K562 (cell line): Measurements from ENCODE around the gene ITPR2. TPM values are rescaled to one million over a fixed set of nuclear protein-coding genes. Genes with fewer than 3 reads are reported as not detected.

ENCODE experiments used
- ATAC-seq: fragments of 200-7000 bp; cut with Tn5 transposase; 3 replicates; pipeline ENCODE4 v1.9.1; 2020; ENCODE audit warnings: moderate library complexity
- BruUV-seq: library from RNA; stranded (reverse); fragments of 400-500 nt; replicated peaks from 2 replicates; lab custom pipeline; 2021; lab: Mats Ljungman, UMichigan
- CTCF ChIA-PET: fragments of 300-600 bp; formaldehyde crosslinking; extraction: SDS; loops from one replicate; lab custom pipeline; 2021; ENCODE audit warnings: low intra/inter-chr PET ratio; lab: Yijun Ruan, JAX
- POLR2A ChIA-PET: fragments of 300-600, 350-650 bp; sonication (Branson Sonifier 250); formaldehyde crosslinking; extraction: SDS; loops from one replicate; lab custom pipeline; 2021; ENCODE audit warnings: antibody characterized with exemption, inconsistent platforms; lab: Yijun Ruan, JAX
- DNase-seq, 4 experiments: peaks; one replicate each; pipeline versions ENCODE4 v3.0.0 to v3.0.0-alpha.2; 2011 to 2018; ENCODE audit warnings: low spot score in 3 of 4, mixed read lengths in 3 of 4; ENCODE audit errors: extremely low read depth in 1 of 4
- FAIRE-seq: peaks from 2 replicates; lab custom pipeline; 2011; peaks lifted over from hg19 to GRCh38; lab: Jason Lieb, UNC
- H2AFZ ChIP-seq: 2 replicates; pipeline ENCODE4 v1.6.0; 2011; ENCODE audit warnings: low read depth, low read length, control low read depth, inconsistent platforms
- H3K27ac ChIP-seq: fragments of 200-600 bp; 3 replicates; pipeline ENCODE4 v1.8.0; 2011; ENCODE audit warnings: low read depth, mild to moderate bottlenecking, control low read depth, inconsistent platforms, low read length, moderate library complexity, mixed read lengths; ENCODE audit errors: extremely low read depth
- H3K27me3 ChIP-seq, 2 experiments: fragments of 300-600 bp in 1 of 2; 2 replicates in 1 of 2; 3 replicates in 1 of 2; pipeline versions ENCODE4 v1.6.0 to v1.8.0; 2011; ENCODE audit warnings: inconsistent platforms in 2 of 2, low read length in 2 of 2, mild to moderate bottlenecking in 1 of 2, mixed read lengths in 1 of 2, moderate library complexity in 1 of 2; ENCODE audit not compliant: control insufficient read depth in 2 of 2, insufficient read depth in 2 of 2
- H3K36me3 ChIP-seq: fragments of 300-600 bp; 3 replicates; pipeline ENCODE4 v1.8.0; 2011; ENCODE audit warnings: mild to moderate bottlenecking, low read length, inconsistent platforms; ENCODE audit not compliant: control insufficient read depth, insufficient read depth
- H3K4me1 ChIP-seq, 2 experiments: fragments of 200-600 bp in 1 of 2; replicated peaks in 1 of 2; 2 replicates in 1 of 2; 3 replicates in 1 of 2; pipeline versions ENCODE4 v1.5.1 to v1.8.0; 2011; ENCODE audit warnings: inconsistent platforms in 2 of 2, low read length in 2 of 2, mild to moderate bottlenecking in 1 of 2, mixed read lengths in 1 of 2, moderate library complexity in 1 of 2; ENCODE audit not compliant: control insufficient read depth in 2 of 2, insufficient read depth in 2 of 2
- H3K4me2 ChIP-seq: 2 replicates; pipeline ENCODE4 v1.6.1; 2011; ENCODE audit warnings: low read length, control low read depth, inconsistent platforms, mixed read lengths; ENCODE audit not compliant: insufficient read depth
- H3K4me3 ChIP-seq: fragments of 200-600 bp; sonication (generic), shearing (Covaris generic); 2 replicates; pipeline ENCODE4 v1.5.1; 2016; ENCODE audit warnings: control low read depth, inconsistent platforms
- H3K79me2 ChIP-seq: fragments of 200-600 bp; 3 replicates; pipeline ENCODE4 v1.8.0; 2011; ENCODE audit warnings: low read length, inconsistent platforms; ENCODE audit not compliant: control insufficient read depth, insufficient read depth
- H3K9ac ChIP-seq, 2 experiments: 2 replicates each; pipeline versions ENCODE4 v1.6.0 to v1.6.1; 2011; ENCODE audit warnings: low read depth in 2 of 2, low read length in 2 of 2, control low read depth in 1 of 2, inconsistent platforms in 1 of 2, mild to moderate bottlenecking in 1 of 2, mixed read lengths in 1 of 2; ENCODE audit not compliant: insufficient read depth in 1 of 2
- H3K9me1 ChIP-seq: one replicate; pipeline ENCODE4 v1.6.0; 2011; ENCODE audit warnings: inconsistent platforms, mild to moderate bottlenecking, low read length, moderate library complexity; ENCODE audit not compliant: control insufficient read depth, insufficient read depth
- H3K9me3 ChIP-seq: replicated peaks from 2 replicates; pipeline ENCODE4 v1.5.1; 2011; ENCODE audit warnings: low read depth, low read length, inconsistent platforms; ENCODE audit not compliant: control insufficient read depth, insufficient read depth
- H4K20me1 ChIP-seq: replicated peaks from 2 replicates; pipeline ENCODE4 v1.6.1; 2011; ENCODE audit warnings: low read length, inconsistent platforms, mixed read lengths; ENCODE audit not compliant: control insufficient read depth, insufficient read depth
- ETV1 ChIP-seq: fragments of 450-650 bp; conservative IDR thresholded peaks from 2 replicates; pipeline ENCODE4 v1.6.1; 2016; ENCODE audit warnings: missing genetic modification characterization, control low read depth, low read depth, missing compliant biosample characterization
- GABPA ChIP-seq: fragments of 200-800 bp; sonication (Bioruptor generic); conservative IDR thresholded peaks from 2 replicates; pipeline ENCODE4 v1.6.1; 2016; ENCODE audit warnings: low read depth, missing genetic modification characterization, missing compliant biosample characterization
- RBM25 ChIP-seq: fragments of 200-400 bp; formaldehyde crosslinking; IDR thresholded peaks from 2 replicates; pipeline ENCODE4 v1.6.1; 2018; ENCODE audit warnings: low read length, low read depth, moderate library complexity; ENCODE audit not compliant: severe bottlenecking
- ZNF146 ChIP-seq: IDR thresholded peaks from one replicate; pipeline ENCODE4 v1.6.1; 2018; ENCODE audit warnings: missing compliant biosample characterization; ENCODE audit not compliant: unreplicated experiment
- ZNF175 ChIP-seq: fragments of 200-800 bp; sonication (Bioruptor generic); IDR thresholded peaks from 2 replicates; pipeline ENCODE4 v1.6.1; 2016; ENCODE audit warnings: low read depth, mild to moderate bottlenecking, missing genetic modification characterization, missing compliant biosample characterization
- WGBS: fragments of 100-300 bp; shearing (Covaris generic); methylation state at CpG from one replicate; pipeline ENCODE4 v1.1.6; 2016; ENCODE audit warnings: low coverage, mixed read lengths; ENCODE audit not compliant: insufficient coverage; ENCODE audit errors: missing lambda C conversion rate; 5-methylcytosine and 5-hydroxymethylcytosine counted together
- in situ Hi-C: fragments of 300-500 bp; cut with MboI; formaldehyde crosslinking; loops from 4 replicates; pipeline ENCODE4 v1.15.0; 2018; ENCODE audit warnings: inconsistent platforms, mixed read lengths
- intact Hi-C: fragments of 100-400 bp; cut with micrococcal nuclease; formaldehyde crosslinking; loops from 2 replicates; pipeline ENCODE4 v1.14.2; 2022
- polyA plus RNA-seq, 8 experiments: library from polyadenylated mRNA; depleted of rRNA in 4 of 8; stranded (reverse) in 5 of 8; unstranded in 3 of 8; fragments of >200 nt; fragmentation: Nextera tagmentation in 2 of 8; fragmentation: Illumina TruSeq in 1 of 8; extraction: Ambion mirVana in 2 of 8; extraction: Trizol in 1 of 8; gene quantifications; 2 replicates each; pipeline versions ENCODE4 v1.2.1 to v1.2.3, GENCODE V29; 2011 to 2014; ENCODE audit warnings: inconsistent platforms in 1 of 8, missing spikeins in 1 of 8
- total RNA-seq, 7 experiments: library from RNA; depleted of rRNA in 6 of 7; stranded (reverse); fragments of >200 nt in 6 of 7; fragmentation: Illumina TruSeq in 2 of 7; extraction: Trizol in 2 of 7; gene quantifications; 2 replicates each; pipeline versions ENCODE4 v1.2.1 to v1.2.3, GENCODE V29; 2011 to 2021; ENCODE audit warnings: low replicate concordance in 1 of 7

Gene ITPR2
- total and polyA plus RNA-seq, 9 of the 15 experiments (the other 6 are each of a cell fraction or from before 2014, with no cell fraction given) = 0.21 to 3.3 (median 0.95) TPM

- ChIA-PET CTCF (no interaction called here), POLR2A (no interaction called here)
- H3K4me1 ChIP-seq = peaks cover 0 to 17% of the 10 kb centered on the region in 2 experiments; a peak in 3 of 5 replicates
- BruUV-seq = no TSS peak
- in situ Hi-C loops (no loop called here), intact Hi-C loops (no loop called here)
- H3K36me3 ChIP-seq = no peaks in the 10 kb centered on the region
- H3K27me3 ChIP-seq = no peaks in the 10 kb centered on the region
- H3K27ac ChIP-seq = no peak overlapping the region
- no peaks in the 10 kb centered on the region for H3K9me1 ChIP-seq
- H4K20me1 ChIP-seq = no peaks in the 10 kb centered on the region
- FAIRE-seq (peak; percentile 48), ATAC-seq (no peak), DNase-seq (no peak)
- H3K9me3 ChIP-seq = no peaks in the 10 kb centered on the region
- TF ChIP-seq ETV1 (tag) (no peak), ZNF146 (peak; percentile 92), RBM25 (peak; percentile 28)
- no peak overlapping the region for H2AFZ ChIP-seq
- WGBS = 70% methylated on average over 4 of the region's 4 CpGs
- H3K4me2 ChIP-seq = no peak overlapping the region
- no peak overlapping the region for H3K9ac ChIP-seq
- H3K79me2 ChIP-seq = no peaks in the 10 kb centered on the region
- H3K4me3 ChIP-seq = no peak overlapping the region
Observed at GRCh38 chr12:26698186-26698585, 134.8 kb downstream of the ITPR2 start.

- no peaks in the 10 kb centered on the region for H3K9me3 ChIP-seq
- peaks cover 0 to 17% of the 10 kb centered on the region in 2 experiments; a peak in 3 of 5 replicates for H3K4me1 ChIP-seq
- H3K79me2 ChIP-seq = no peaks in the 10 kb centered on the region
- no TSS peak for BruUV-seq
- H3K9me1 ChIP-seq = no peaks in the 10 kb centered on the region
- ATAC-seq (no peak), FAIRE-seq (peak; percentile 11), DNase-seq (no peak)
- 68% methylated on average over 3 of the region's 3 CpGs for WGBS
- no peaks in the 10 kb centered on the region for H4K20me1 ChIP-seq
- H3K4me3 ChIP-seq = no peak overlapping the region
- H3K27me3 ChIP-seq = no peaks in the 10 kb centered on the region
- no peak overlapping the region for H3K9ac ChIP-seq
- no peaks in the 10 kb centered on the region for H3K36me3 ChIP-seq
- H3K4me2 ChIP-seq = no peak overlapping the region
- in situ Hi-C loops (no loop called here), intact Hi-C loops (no loop called here)
- peak overlapping the region; percentile 63; the same call in 2 of the 3 replicates for H3K27ac ChIP-seq
- ChIA-PET CTCF (no interaction called here), POLR2A (interaction anchor here (0.7 kb wide), 1 partner anchor 1501 kb away, joined by 3 read pairs; no protein-coding TSS in a partner anchor)
- no peak for TF ChIP-seq ZNF175 (CRISPR knock-in tag)
- TF ChIP-seq GABPA = 0 out of 2 replicates have a peak, but pooled peaks have one; percentile 1
- peak overlapping the region; percentile 90; the same call in 1 of the 2 replicates for H2AFZ ChIP-seq
Observed at GRCh38 chr12:26697217-26697616, 135.8 kb downstream of the ITPR2 start.
